Tibial nerve (tissue), 4 donors: ENCODE results near the gene CHORDC1.

Source experiments
- CTCF ChIP-seq, 5 experiments: fragments of 200-600 bp in 3 of 5; fragments of 450-650 bp in 2 of 5; sonication (generic) in 3 of 5; IDR thresholded peaks; one replicate each; pipeline ENCODE4 v1.5.1; 2016 to 2019; ENCODE audit warnings: antibody characterized with exemption in 5 of 5, mild to moderate bottlenecking in 3 of 5, moderate library complexity in 2 of 5
- EP300 ChIP-seq, 2 donors: sonication (generic); formaldehyde crosslinking; IDR thresholded peaks; one replicate each; pipeline ENCODE4 v1.6.1; 2017; ENCODE audit warnings: antibody characterized with exemption in 2 of 2, mild to moderate bottlenecking in 1 of 2

- TF ChIP-seq CTCF (IDR thresholded peaks at IDR 0.05) (no peak), EP300 (IDR thresholded peaks at IDR 0.05) (no peak)
These were observed 33.8 kb downstream of the CHORDC1 start for GRCh38 chr11:90189011-90189410.
